Osteocyte (in vitro differentiated cells): ENCODE data around the gene EIF2B5. TPM values are rescaled to one million over a fixed set of nuclear protein-coding genes. Genes with fewer than 3 reads are reported as not detected.

Source experiments
- DNase-seq: peaks from one replicate; pipeline ENCODE4 v3.0.0; 2021; ENCODE audit warnings: mixed read lengths; ENCODE audit not compliant: unreplicated experiment; ENCODE audit errors: extremely low spot score
- H3K27ac Mint-ChIP-seq: one replicate; pipeline ENCODE4 v1.8.0; 2021; ENCODE audit warnings: mild to moderate bottlenecking, mixed read lengths; ENCODE audit not compliant: unreplicated experiment
- H3K27me3 Mint-ChIP-seq: one replicate; pipeline ENCODE4 v1.8.0; 2021; ENCODE audit warnings: mixed read lengths; ENCODE audit not compliant: unreplicated experiment
- H3K36me3 Mint-ChIP-seq: one replicate; pipeline ENCODE4 v1.8.0; 2021; ENCODE audit warnings: mixed read lengths; ENCODE audit not compliant: unreplicated experiment
- H3K4me1 Mint-ChIP-seq: one replicate; pipeline ENCODE4 v1.8.0; 2021; ENCODE audit warnings: mixed read lengths; ENCODE audit not compliant: unreplicated experiment
- H3K4me3 Mint-ChIP-seq: one replicate; pipeline ENCODE4 v1.8.0; 2021; ENCODE audit warnings: mild to moderate bottlenecking, moderate library complexity, mixed read lengths; ENCODE audit not compliant: unreplicated experiment
- H3K9me3 Mint-ChIP-seq: one replicate; pipeline ENCODE4 v1.8.0; 2021; ENCODE audit warnings: mixed read lengths; ENCODE audit not compliant: unreplicated experiment
- CTCF ChIP-seq: fragments of 200-600 bp; sonication (generic); IDR thresholded peaks from 2 replicates; pipeline ENCODE4 v1.5.0; 2021; ENCODE audit warnings: antibody characterized with exemption, mild to moderate bottlenecking, moderate library complexity
- total RNA-seq: library from RNA; stranded (reverse); gene quantifications from 2 replicates; pipeline ENCODE4 v1.2.1, GENCODE V29; 2021

The EIF2B5 gene
- total RNA-seq, 1 donor from 2014 or later, result 30.3 TPM

GRCh38 chr3:184154885-184155643 lies 19.9 kb downstream of the EIF2B5 start, which contains the start of gene DVL3:
DVL3 (plus strand) TSS chr3:184155377; CDS start chr3:184155636, 259 bp downstream.
- no peaks in the 10 kb centered on the region for H3K9me3 Mint-ChIP-seq
- peaks cover 4% of the 10 kb centered on the region for H3K36me3 Mint-ChIP-seq
- no peak for TF ChIP-seq CTCF
- H3K27me3 Mint-ChIP-seq, result no peaks in the 10 kb centered on the region
- H3K4me1 Mint-ChIP-seq, result peaks cover 40% of the 10 kb centered on the region
- DNase-seq, result peak; percentile 89
- peak within 1 kb of the TSS; percentile 97 for H3K4me3 Mint-ChIP-seq
- peak within 1 kb of the TSS; percentile 91 for H3K27ac Mint-ChIP-seq

GRCh38 chr3:184155644-184156521 lies 20.7 kb downstream of the EIF2B5 start:
- H3K9me3 Mint-ChIP-seq, result no peaks in the 10 kb centered on the region
- H3K27me3 Mint-ChIP-seq, result no peaks in the 10 kb centered on the region
- peak overlapping the region; percentile 91 for H3K27ac Mint-ChIP-seq
- TF ChIP-seq CTCF, result no peak
- peak overlapping the region; percentile 97 for H3K4me3 Mint-ChIP-seq
- H3K4me1 Mint-ChIP-seq, result peaks cover 49% of the 10 kb centered on the region
- H3K36me3 Mint-ChIP-seq, result peaks cover 4% of the 10 kb centered on the region
- no peak for DNase-seq

GRCh38 chr3:184156522-184156955 lies 21.4 kb downstream of the EIF2B5 start:
- Mint-ChIP-seq H3K4me1 (peaks cover 53% of the 10 kb centered on the region), H3K9me3 (no peaks in the 10 kb centered on the region), H3K27me3 (no peaks in the 10 kb centered on the region), H3K36me3 (peaks cover 4% of the 10 kb centered on the region), H3K27ac (peak overlapping the region; percentile 91), H3K4me3 (peak overlapping the region; percentile 97)
- DNase-seq, result no peak
- TF ChIP-seq CTCF, result no peak

- no peak for DNase-seq
- TF ChIP-seq CTCF, result no peak
- Mint-ChIP-seq H3K9me3 (no peaks in the 10 kb centered on the region), H3K4me1 (peaks cover 55% of the 10 kb centered on the region), H3K36me3 (peaks cover 4% of the 10 kb centered on the region), H3K27me3 (no peaks in the 10 kb centered on the region), H3K27ac (peak overlapping the region; percentile 82), H3K4me3 (peak overlapping the region; percentile 97)
Observed at GRCh38 chr3:184157206-184157605, 22.0 kb downstream of the EIF2B5 start.

- Mint-ChIP-seq H3K4me1 (peaks cover 51% of the 10 kb centered on the region), H3K27ac (peak overlapping the region; percentile 59), H3K27me3 (no peaks in the 10 kb centered on the region), H3K36me3 (peaks cover 4% of the 10 kb centered on the region), H3K9me3 (no peaks in the 10 kb centered on the region), H3K4me3 (peak overlapping the region; percentile 29)
- no peak for DNase-seq
- TF ChIP-seq CTCF, result no peak
Observed at GRCh38 chr3:184158404-184158803, 23.2 kb downstream of the EIF2B5 start.
